ENCODE results near the gene NBEAL1. TPM values are rescaled to one million over a fixed set of nuclear protein-coding genes. Genes with fewer than 3 reads are reported as not detected.

Gene NBEAL1
- total RNA-seq: 61.7 TPM

GRCh38 chr2:203014456-203015199 is at the start of gene NBEAL1:
TSS of gene NBEAL1 (plus strand) at chr2:203014875. CDS start at chr2:203016385, 1,510 bp downstream.

GRCh38 chr2:203238704-203239526 is 224.2 kb downstream of the NBEAL1 start, which contains the start of gene CYP20A1:
TSS of gene CYP20A1 (plus strand) at chr2:203239018. CDS start at chr2:203239063, 45 bp downstream.

Other genes starting within 250 kb of the NBEAL1 start
- 44.2 TPM for gene ICA1L, start 143.1 kb upstream of the NBEAL1 start, total RNA-seq
- gene WDR12, start 103.2 kb upstream of the NBEAL1 start, total RNA-seq: 20.2 TPM
- 31.7 TPM for gene CARF, start 102.6 kb upstream of the NBEAL1 start, total RNA-seq
- gene CYP20A1, start 224.1 kb downstream of the NBEAL1 start, total RNA-seq: 42.8 TPM